Measurements from ENCODE around the gene CWC27. TPM values are rescaled to one million over a fixed set of nuclear protein-coding genes. Genes with fewer than 3 reads are reported as not detected.

CWC27 gene
- total and polyA plus RNA-seq, 2 of the 13 experiments (the other 11 are each of a cell fraction or from before 2014, with no cell fraction given) = 21.1 to 25.7 TPM

DNA sequence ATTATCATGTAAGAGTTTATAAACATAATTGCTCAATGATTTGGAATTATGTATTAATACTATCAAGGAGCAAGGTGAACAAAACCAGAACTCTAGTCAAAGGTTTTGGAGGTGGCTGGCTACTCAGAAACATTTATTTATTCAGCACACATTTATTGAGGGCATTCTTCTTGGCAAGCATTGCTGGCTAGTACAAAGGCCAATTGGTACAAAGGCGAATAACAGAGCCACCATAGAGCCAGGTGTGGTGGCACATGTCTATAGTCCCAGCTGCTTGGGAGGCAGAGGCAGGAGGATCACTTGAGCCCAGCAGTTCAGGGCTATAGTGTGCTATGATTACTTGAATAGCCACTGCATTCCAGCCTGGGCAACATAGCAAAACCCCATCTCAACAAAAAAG is 242.1 kb downstream of the CWC27 start (continued):
- TF ChIP-seq ZNF382 (CRISPR knock-in tag; IDR thresholded peaks at IDR 0.05; ENCODE audit: borderline replicate concordance) (no peak), ZNF12 (CRISPR knock-in tag; IDR thresholded peaks at IDR 0.05) (no peak), ZNF235 (CRISPR knock-in tag; IDR thresholded peaks at IDR 0.05; ENCODE audit: borderline replicate concordance) (no peak)
- TF ChIP-seq, protein P1, sequence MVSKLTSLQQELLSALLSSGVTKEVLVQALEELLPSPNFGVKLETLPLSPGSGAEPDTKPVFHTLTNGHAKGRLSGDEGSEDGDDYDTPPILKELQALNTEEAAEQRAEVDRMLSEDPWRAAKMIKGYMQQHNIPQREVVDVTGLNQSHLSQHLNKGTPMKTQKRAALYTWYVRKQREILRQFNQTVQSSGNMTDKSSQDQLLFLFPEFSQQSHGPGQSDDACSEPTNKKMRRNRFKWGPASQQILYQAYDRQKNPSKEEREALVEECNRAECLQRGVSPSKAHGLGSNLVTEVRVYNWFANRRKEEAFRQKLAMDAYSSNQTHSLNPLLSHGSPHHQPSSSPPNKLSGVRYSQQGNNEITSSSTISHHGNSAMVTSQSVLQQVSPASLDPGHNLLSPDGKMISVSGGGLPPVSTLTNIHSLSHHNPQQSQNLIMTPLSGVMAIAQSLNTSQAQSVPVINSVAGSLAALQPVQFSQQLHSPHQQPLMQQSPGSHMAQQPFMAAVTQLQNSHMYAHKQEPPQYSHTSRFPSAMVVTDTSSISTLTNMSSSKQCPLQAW (CRISPR knock-in tag; IDR thresholded peaks at IDR 0.05) = no peak

DNA sequence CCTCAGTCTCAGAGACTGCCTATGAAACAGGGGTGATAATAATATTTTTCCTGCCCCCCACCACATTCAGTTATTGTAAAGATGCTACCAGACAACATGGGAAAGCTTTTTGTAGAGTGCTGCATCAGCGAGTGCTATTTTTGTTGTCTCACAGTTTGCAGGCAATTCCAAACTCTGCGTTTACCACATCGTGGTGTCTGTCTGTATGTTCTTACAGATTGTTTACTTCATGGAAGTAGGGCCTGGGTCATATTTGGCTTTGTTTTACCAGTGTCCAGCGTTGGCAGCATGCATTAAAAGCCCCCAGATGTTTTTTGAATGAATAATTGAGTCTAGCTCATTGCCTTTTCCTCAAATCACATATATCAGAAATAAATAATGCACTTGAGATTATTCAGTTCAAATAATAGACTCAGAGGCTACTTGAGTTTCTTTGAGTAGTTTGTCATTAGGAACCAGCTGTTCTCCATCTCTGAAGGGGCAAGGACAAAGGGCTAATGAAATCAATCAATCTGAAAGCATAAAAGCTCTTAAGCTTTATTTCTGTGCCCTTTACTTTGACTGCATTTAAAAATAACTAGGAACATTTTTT is 243.7 kb downstream of the CWC27 start:
- Histone ChIP-seq H3K9me3 (ENCODE audit: low read length) (no peaks in the 10 kb centered on the region), H3K27ac (ENCODE audit: extremely low read length, insufficient read depth, low read length) (no peak overlapping the region), H3K27me3 (ENCODE audit: control insufficient read depth in 1 of 2, insufficient read depth in 2 of 2, low read length in 2 of 2) (no peaks in the 10 kb centered on the region), H2AFZ (ENCODE audit: low read length) (no peak overlapping the region), H3K4me3 (replicated peaks in 1 of 3; ENCODE audit: insufficient read depth in 1 of 3, low read depth in 2 of 3, low read length in 3 of 3) (no peak overlapping the region), H3K9ac (ENCODE audit: insufficient read depth, low read depth, low read length) (no peak overlapping the region), H3K4me2 (ENCODE audit: low read depth, low read length) (no peak overlapping the region), H3K4me1 (ENCODE audit: insufficient read depth, low read length) (peaks cover 6% of the 10 kb centered on the region; the same call in 1 of the 2 replicates), H4K20me1 (ENCODE audit: insufficient read depth, low read length) (no peaks in the 10 kb centered on the region), H3K36me3 (replicated peaks in 1 of 2; ENCODE audit: control insufficient read depth in 1 of 2, insufficient read depth in 2 of 2, low read length in 2 of 2) (no peaks in the 10 kb centered on the region), H3K79me2 (ENCODE audit: insufficient read depth, low read length) (no peaks in the 10 kb centered on the region)
- no TSS peak for BruUV-seq (replicated peaks)
- in situ Hi-C loops (cut with HindIII; ENCODE audit: extremely low pct_ligation_motif_present, low pct_unique_long_range_greater_than_20kb) = no loop called here
- intact Hi-C loops (cut with micrococcal nuclease; ENCODE audit: unreplicated experiment) = no loop called here
- DNase-seq (ENCODE audit: low spot score) = no peak
- 80% methylated on average over 4 of the region's 4 CpGs for WGBS (ENCODE audit: low lambda C conversion rate)
- CTCF ChIA-PET (ENCODE audit: low intra/inter-chr PET ratio, low total read pairs) = no interaction called here
- POLR2A ChIA-PET = no interaction called here
- ATAC-seq = no peak
- no peak for FAIRE-seq
- TF ChIP-seq, protein P2, sequence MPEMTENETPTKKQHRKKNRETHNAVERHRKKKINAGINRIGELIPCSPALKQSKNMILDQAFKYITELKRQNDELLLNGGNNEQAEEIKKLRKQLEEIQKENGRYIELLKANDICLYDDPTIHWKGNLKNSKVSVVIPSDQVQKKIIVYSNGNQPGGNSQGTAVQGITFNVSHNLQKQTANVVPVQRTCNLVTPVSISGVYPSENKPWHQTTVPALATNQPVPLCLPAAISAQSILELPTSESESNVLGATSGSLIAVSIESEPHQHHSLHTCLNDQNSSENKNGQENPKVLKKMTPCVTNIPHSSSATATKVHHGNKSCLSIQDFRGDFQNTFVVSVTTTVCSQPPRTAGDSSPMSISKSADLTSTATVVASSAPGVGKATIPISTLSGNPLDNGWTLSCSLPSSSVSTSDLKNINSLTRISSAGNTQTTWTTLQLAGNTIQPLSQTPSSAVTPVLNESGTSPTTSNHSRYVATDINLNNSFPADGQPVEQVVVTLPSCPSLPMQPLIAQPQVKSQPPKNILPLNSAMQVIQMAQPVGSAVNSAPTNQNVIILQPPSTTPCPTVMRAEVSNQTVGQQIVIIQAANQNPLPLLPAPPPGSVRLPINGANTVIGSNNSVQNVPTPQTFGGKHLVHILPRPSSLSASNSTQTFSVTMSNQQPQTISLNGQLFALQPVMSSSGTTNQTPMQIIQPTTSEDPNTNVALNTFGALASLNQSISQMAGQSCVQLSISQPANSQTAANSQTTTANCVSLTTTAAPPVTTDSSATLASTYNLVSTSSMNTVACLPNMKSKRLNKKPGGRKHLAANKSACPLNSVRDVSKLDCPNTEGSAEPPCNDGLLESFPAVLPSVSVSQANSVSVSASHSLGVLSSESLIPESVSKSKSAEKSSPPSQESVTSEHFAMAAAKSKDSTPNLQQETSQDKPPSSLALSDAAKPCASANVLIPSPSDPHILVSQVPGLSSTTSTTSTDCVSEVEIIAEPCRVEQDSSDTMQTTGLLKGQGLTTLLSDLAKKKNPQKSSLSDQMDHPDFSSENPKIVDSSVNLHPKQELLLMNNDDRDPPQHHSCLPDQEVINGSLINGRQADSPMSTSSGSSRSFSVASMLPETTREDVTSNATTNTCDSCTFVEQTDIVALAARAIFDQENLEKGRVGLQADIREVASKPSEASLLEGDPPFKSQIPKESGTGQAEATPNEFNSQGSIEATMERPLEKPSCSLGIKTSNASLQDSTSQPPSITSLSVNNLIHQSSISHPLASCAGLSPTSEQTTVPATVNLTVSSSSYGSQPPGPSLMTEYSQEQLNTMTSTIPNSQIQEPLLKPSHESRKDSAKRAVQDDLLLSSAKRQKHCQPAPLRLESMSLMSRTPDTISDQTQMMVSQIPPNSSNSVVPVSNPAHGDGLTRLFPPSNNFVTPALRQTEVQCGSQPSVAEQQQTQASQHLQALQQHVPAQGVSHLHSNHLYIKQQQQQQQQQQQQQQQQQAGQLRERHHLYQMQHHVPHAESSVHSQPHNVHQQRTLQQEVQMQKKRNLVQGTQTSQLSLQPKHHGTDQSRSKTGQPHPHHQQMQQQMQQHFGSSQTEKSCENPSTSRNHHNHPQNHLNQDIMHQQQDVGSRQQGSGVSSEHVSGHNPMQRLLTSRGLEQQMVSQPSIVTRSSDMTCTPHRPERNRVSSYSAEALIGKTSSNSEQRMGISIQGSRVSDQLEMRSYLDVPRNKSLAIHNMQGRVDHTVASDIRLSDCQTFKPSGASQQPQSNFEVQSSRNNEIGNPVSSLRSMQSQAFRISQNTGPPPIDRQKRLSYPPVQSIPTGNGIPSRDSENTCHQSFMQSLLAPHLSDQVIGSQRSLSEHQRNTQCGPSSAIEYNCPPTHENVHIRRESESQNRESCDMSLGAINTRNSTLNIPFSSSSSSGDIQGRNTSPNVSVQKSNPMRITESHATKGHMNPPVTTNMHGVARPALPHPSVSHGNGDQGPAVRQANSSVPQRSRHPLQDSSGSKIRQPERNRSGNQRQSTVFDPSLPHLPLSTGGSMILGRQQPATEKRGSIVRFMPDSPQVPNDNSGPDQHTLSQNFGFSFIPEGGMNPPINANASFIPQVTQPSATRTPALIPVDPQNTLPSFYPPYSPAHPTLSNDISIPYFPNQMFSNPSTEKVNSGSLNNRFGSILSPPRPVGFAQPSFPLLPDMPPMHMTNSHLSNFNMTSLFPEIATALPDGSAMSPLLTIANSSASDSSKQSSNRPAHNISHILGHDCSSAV (CRISPR knock-in tag; IDR thresholded peaks at IDR 0.05; ENCODE audit: borderline replicate concordance) = no peak
- TF ChIP-seq ZNF12 (CRISPR knock-in tag; IDR thresholded peaks at IDR 0.05) (no peak), GABPA (IDR thresholded peaks at IDR 0.05; ENCODE audit: low read depth, low read length) (no peak), GABPA (CRISPR knock-in tag; IDR thresholded peaks at IDR 0.05; ENCODE audit: low read depth) (no peak), ZFX (CRISPR knock-in tag; IDR thresholded peaks at IDR 0.05; ENCODE audit: low read depth) (no peak), JUN (CRISPR knock-in tag; IDR thresholded peaks at IDR 0.05) (no peak), ZNF644 (CRISPR knock-in tag; IDR thresholded peaks at IDR 0.05; ENCODE audit: low read depth) (no peak)
